ENCODE results near the gene C4A. TPM values are rescaled to one million over a fixed set of nuclear protein-coding genes. Genes with fewer than 3 reads are reported as not detected.
A peak's percentile ranks its signal among the peaks of the same experiment; 100 is the strongest.

Gene C4A
- polyA plus RNA-seq, 1 donor (not counting 4 experiments of a cell fraction or from before 2014, with no cell fraction given) = 1.2 TPM

DNA sequence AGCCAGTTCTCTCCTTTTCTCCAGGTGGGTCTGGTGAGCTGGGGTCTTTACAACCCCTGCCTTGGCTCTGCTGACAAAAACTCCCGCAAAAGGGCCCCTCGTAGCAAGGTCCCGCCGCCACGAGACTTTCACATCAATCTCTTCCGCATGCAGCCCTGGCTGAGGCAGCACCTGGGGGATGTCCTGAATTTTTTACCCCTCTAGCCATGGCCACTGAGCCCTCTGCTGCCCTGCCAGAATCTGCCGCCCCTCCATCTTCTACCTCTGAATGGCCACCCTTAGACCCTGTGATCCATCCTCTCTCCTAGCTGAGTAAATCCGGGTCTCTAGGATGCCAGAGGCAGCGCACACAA lies 36.7 kb upstream of the C4A start:
- H3K4me1 ChIP-seq (ENCODE audit: control insufficient read depth, extremely low read depth, insufficient read depth, low read length) = peaks cover 21% of the 10 kb centered on the region
- dilution Hi-C loops (cut with MboI; ENCODE audit: extremely low pct_ligation_motif_present, low sequenced_read_pairs) = no loop called here
- peak overlapping the region; percentile 90 for H3K4me2 ChIP-seq (ENCODE audit: control insufficient read depth, extremely low read depth, insufficient read depth, low read depth, low read length)
- DNase-seq (ENCODE audit: low read depth, low spot score) (no peak), FAIRE-seq (no peak)
- peaks cover 8% of the 10 kb centered on the region for H3K27me3 ChIP-seq (ENCODE audit: control insufficient read depth, extremely low read depth, insufficient read depth, low read length)
- peak overlapping the region in 2 of 3 experiments; percentile 24 to 50 for H3K4me3 ChIP-seq (ENCODE audit: control insufficient read depth in 2 of 3, extremely low read depth in 1 of 3, insufficient read depth in 2 of 3, low read depth in 1 of 3, low read length in 3 of 3)
- H3K36me3 ChIP-seq (ENCODE audit: control insufficient read depth in 2 of 2, extremely low read depth in 1 of 2, insufficient read depth in 2 of 2, low read length in 2 of 2) = no peaks in the 10 kb centered on the region
- H3K9ac ChIP-seq (ENCODE audit: control insufficient read depth, extremely low read depth, insufficient read depth, low read length) = peak overlapping the region; percentile 68
- TF ChIP-seq, protein P1, sequence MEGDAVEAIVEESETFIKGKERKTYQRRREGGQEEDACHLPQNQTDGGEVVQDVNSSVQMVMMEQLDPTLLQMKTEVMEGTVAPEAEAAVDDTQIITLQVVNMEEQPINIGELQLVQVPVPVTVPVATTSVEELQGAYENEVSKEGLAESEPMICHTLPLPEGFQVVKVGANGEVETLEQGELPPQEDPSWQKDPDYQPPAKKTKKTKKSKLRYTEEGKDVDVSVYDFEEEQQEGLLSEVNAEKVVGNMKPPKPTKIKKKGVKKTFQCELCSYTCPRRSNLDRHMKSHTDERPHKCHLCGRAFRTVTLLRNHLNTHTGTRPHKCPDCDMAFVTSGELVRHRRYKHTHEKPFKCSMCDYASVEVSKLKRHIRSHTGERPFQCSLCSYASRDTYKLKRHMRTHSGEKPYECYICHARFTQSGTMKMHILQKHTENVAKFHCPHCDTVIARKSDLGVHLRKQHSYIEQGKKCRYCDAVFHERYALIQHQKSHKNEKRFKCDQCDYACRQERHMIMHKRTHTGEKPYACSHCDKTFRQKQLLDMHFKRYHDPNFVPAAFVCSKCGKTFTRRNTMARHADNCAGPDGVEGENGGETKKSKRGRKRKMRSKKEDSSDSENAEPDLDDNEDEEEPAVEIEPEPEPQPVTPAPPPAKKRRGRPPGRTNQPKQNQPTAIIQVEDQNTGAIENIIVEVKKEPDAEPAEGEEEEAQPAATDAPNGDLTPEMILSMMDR (optimal IDR thresholded peaks at IDR 0.05 in 1 of 3, IDR thresholded peaks at IDR 0.05 in 1 of 3, conservative IDR thresholded peaks at IDR 0.05 in 1 of 3; ENCODE audit: extremely low read depth in 1 of 3, insufficient read depth in 2 of 3, low read length in 3 of 3) = no peak
- no peak for TF ChIP-seq EZH2 (IDR thresholded peaks at IDR 0.05; ENCODE audit: low read length)
- H3K27ac ChIP-seq (ENCODE audit: control insufficient read depth, insufficient read depth, low read length) = no peak overlapping the region
- H4K20me1 ChIP-seq (ENCODE audit: control insufficient read depth, extremely low read depth, insufficient read depth, low read length) = no peaks in the 10 kb centered on the region
- no peaks in the 10 kb centered on the region for H3K9me1 ChIP-seq (ENCODE audit: control insufficient read depth, extremely low read depth, insufficient read depth, low read length)
- no peaks in the 10 kb centered on the region for H3K9me3 ChIP-seq (ENCODE audit: control insufficient read depth, low read depth, low read length)
- H3K79me2 ChIP-seq (ENCODE audit: control insufficient read depth, insufficient read depth, low read length) = no peaks in the 10 kb centered on the region
- peak overlapping the region; percentile 75 for H2AFZ ChIP-seq (ENCODE audit: control insufficient read depth, low read length)

GRCh38 chr6:31945507-31946369 lies 36.1 kb upstream of the C4A start, which contains the start of gene CFB:
Gene CFB (plus strand): TSS chr6:31946095. CDS start chr6:31946222, 127 bp downstream.
- no peaks in the 10 kb centered on the region for H3K36me3 ChIP-seq (ENCODE audit: control insufficient read depth in 2 of 2, extremely low read depth in 1 of 2, insufficient read depth in 2 of 2, low read length in 2 of 2)
- no peaks in the 10 kb centered on the region for H3K9me1 ChIP-seq (ENCODE audit: control insufficient read depth, extremely low read depth, insufficient read depth, low read length)
- H4K20me1 ChIP-seq (ENCODE audit: control insufficient read depth, extremely low read depth, insufficient read depth, low read length) = no peaks in the 10 kb centered on the region
- FAIRE-seq (no peak), DNase-seq (ENCODE audit: low read depth, low spot score) (no peak)
- H3K27me3 ChIP-seq (ENCODE audit: control insufficient read depth, extremely low read depth, insufficient read depth, low read length) = peaks cover 8% of the 10 kb centered on the region
- peaks cover 21% of the 10 kb centered on the region for H3K4me1 ChIP-seq (ENCODE audit: control insufficient read depth, extremely low read depth, insufficient read depth, low read length)
- H3K9me3 ChIP-seq (ENCODE audit: control insufficient read depth, low read depth, low read length) = no peaks in the 10 kb centered on the region
- TF ChIP-seq, protein P1 (optimal IDR thresholded peaks at IDR 0.05 in 1 of 3, IDR thresholded peaks at IDR 0.05 in 1 of 3, conservative IDR thresholded peaks at IDR 0.05 in 1 of 3; ENCODE audit: extremely low read depth in 1 of 3, insufficient read depth in 2 of 3, low read length in 3 of 3) = no peak
- TF ChIP-seq EZH2 (IDR thresholded peaks at IDR 0.05; ENCODE audit: low read length) = no peak
- H2AFZ ChIP-seq (ENCODE audit: control insufficient read depth, low read length) = peak within 1 kb of the TSS; percentile 94
- peak within 1 kb of the TSS; percentile 68 for H3K9ac ChIP-seq (ENCODE audit: control insufficient read depth, extremely low read depth, insufficient read depth, low read length)
- H3K79me2 ChIP-seq (ENCODE audit: control insufficient read depth, insufficient read depth, low read length) = no peaks in the 10 kb centered on the region
- dilution Hi-C loops (cut with MboI; ENCODE audit: extremely low pct_ligation_motif_present, low sequenced_read_pairs) = no loop called here
- peak within 1 kb of the TSS; percentile 90 for H3K4me2 ChIP-seq (ENCODE audit: control insufficient read depth, extremely low read depth, insufficient read depth, low read depth, low read length)
- H3K27ac ChIP-seq (ENCODE audit: control insufficient read depth, insufficient read depth, low read length) = peak within 1 kb of the TSS; percentile 80
- H3K4me3 ChIP-seq (ENCODE audit: control insufficient read depth in 2 of 3, extremely low read depth in 1 of 3, insufficient read depth in 2 of 3, low read depth in 1 of 3, low read length in 3 of 3) = peak within 1 kb of the TSS; percentile 15 to 50 (median 47)
